ENCODE results near the gene KLHDC10.

Gene KLHDC10

GRCh38 chr7:130134726-130135125 is 64.4 kb downstream of the KLHDC10 start:
- DNase-seq (ENCODE audit: low read depth) = no peak
- no peak overlapping the region for H3K4me3 ChIP-seq (ENCODE audit: control insufficient read depth, low read depth, low read length)
- no peak for TF ChIP-seq CTCF (IDR thresholded peaks at IDR 0.05; ENCODE audit: control insufficient read depth, insufficient read depth, low read depth, low read length, missing control alignments)

GRCh38 chr7:130135208-130136205 is 65.2 kb downstream of the KLHDC10 start:
- no peak for DNase-seq (ENCODE audit: low read depth)
- TF ChIP-seq CTCF (IDR thresholded peaks at IDR 0.05; ENCODE audit: control insufficient read depth, insufficient read depth, low read depth, low read length, missing control alignments) = no peak
- no peak overlapping the region for H3K4me3 ChIP-seq (ENCODE audit: control insufficient read depth, low read depth, low read length)

- no peak overlapping the region for H3K4me3 ChIP-seq (ENCODE audit: control insufficient read depth, low read depth, low read length)
- TF ChIP-seq CTCF (IDR thresholded peaks at IDR 0.05; ENCODE audit: control insufficient read depth, insufficient read depth, low read depth, low read length, missing control alignments) = no peak
Observed at GRCh38 chr7:130136579-130137167, 66.3 kb downstream of the KLHDC10 start.

GRCh38 chr7:130137207-130137606 is 66.9 kb downstream of the KLHDC10 start:
- TF ChIP-seq CTCF (IDR thresholded peaks at IDR 0.05; ENCODE audit: control insufficient read depth, insufficient read depth, low read depth, low read length, missing control alignments) = no peak
- no peak overlapping the region for H3K4me3 ChIP-seq (ENCODE audit: control insufficient read depth, low read depth, low read length)
- DNase-seq (ENCODE audit: low read depth) = no peak

More at GRCh38 chr7:130136579-130137167, 66.3 kb downstream of the KLHDC10 start:
- DNase-seq (ENCODE audit: low read depth) = no peak

GRCh38 chr7:130139193-130139960 is 69.0 kb downstream of the KLHDC10 start:
- H3K4me3 ChIP-seq (ENCODE audit: control insufficient read depth, low read depth, low read length) = no peak overlapping the region
- TF ChIP-seq CTCF (IDR thresholded peaks at IDR 0.05; ENCODE audit: control insufficient read depth, insufficient read depth, low read depth, low read length, missing control alignments) = no peak
- no peak for DNase-seq (ENCODE audit: low read depth)

GRCh38 chr7:130140551-130141160 is 70.3 kb downstream of the KLHDC10 start:
- TF ChIP-seq CTCF (IDR thresholded peaks at IDR 0.05; ENCODE audit: control insufficient read depth, insufficient read depth, low read depth, low read length, missing control alignments) = no peak
- H3K4me3 ChIP-seq (ENCODE audit: control insufficient read depth, low read depth, low read length) = no peak overlapping the region
- no peak for DNase-seq (ENCODE audit: low read depth)

All from AG09309 (cell line).